Measurements from ENCODE around the gene AUH. TPM values are rescaled to one million over a fixed set of nuclear protein-coding genes. Genes with fewer than 3 reads are reported as not detected.

AUH gene
- polyA plus RNA-seq, 3 donors, result 4.0 to 9.9 (median 8.4) TPM

GRCh38 chr9:91332546-91333231 lies 29.0 kb downstream of the AUH start:
- Histone ChIP-seq H3K36me3 (replicated peaks in 1 of 2; ENCODE audit: control insufficient read depth in 1 of 2, insufficient read depth in 2 of 2, low read length in 2 of 2) (peaks cover under 1 to 5% of the 10 kb centered on the region in 2 donors), H3K27ac (ENCODE audit: low read depth in 1 of 2, low read length in 2 of 2) (no peak overlapping the region), H3K4me3 (replicated peaks in 1 of 3; ENCODE audit: low read depth in 2 of 3, low read length in 3 of 3) (no peak overlapping the region), H4K20me1 (ENCODE audit: insufficient read depth, low read length) (no peaks in the 10 kb centered on the region), H3K4me1 (ENCODE audit: control insufficient read depth in 1 of 2, insufficient read depth in 2 of 2, low read length in 2 of 2) (peaks cover 0 to 6% of the 10 kb centered on the region in 2 donors), H3K27me3 (ENCODE audit: control insufficient read depth in 2 of 2, insufficient read depth in 2 of 2, low read length in 2 of 2) (no peaks in the 10 kb centered on the region), H2AFZ (ENCODE audit: insufficient read depth, low read depth, low read length, poor library complexity, severe bottlenecking) (no peak overlapping the region), H3K9ac (ENCODE audit: insufficient read depth, low read length, poor library complexity, severe bottlenecking) (no peak overlapping the region), H3K79me2 (ENCODE audit: insufficient read depth, low read length) (no peaks in the 10 kb centered on the region), H3K4me2 (replicated peaks; ENCODE audit: extremely low read depth, low read length, poor library complexity, severe bottlenecking) (no peak overlapping the region), H3K9me3 (replicated peaks in 1 of 2; ENCODE audit: control insufficient read depth in 1 of 2, insufficient read depth in 1 of 2, low read length in 2 of 2) (peaks cover 8 to 9% of the 10 kb centered on the region in 2 donors)
- peak; percentile 11 to 25 (median 21) for DNase-seq
- no peak overlapping the region for H3K4me3 Mint-ChIP-seq
- peaks cover 7 to 16% (median 12%) of the 10 kb centered on the region in 7 donors for H3K9me3 Mint-ChIP-seq
- peaks cover 12% of the 10 kb centered on the region for H3K4me1 Mint-ChIP-seq
- TF ChIP-seq CTCF (IDR thresholded peaks at IDR 0.05), result no peak
- intact Hi-C loops (cut with micrococcal nuclease), result no loop called here
- peaks cover 0 to 2% (median 1%) of the 10 kb centered on the region in 3 donors for H3K27me3 Mint-ChIP-seq (ENCODE audit: low read depth in 3 of 3)
- WGBS (ENCODE audit: insufficient coverage), result 81% methylated on average over 8 of the region's 12 CpGs
- H3K36me3 Mint-ChIP-seq, result peaks cover 20 to 32% of the 10 kb centered on the region in 2 donors
- H3K27ac Mint-ChIP-seq, result peak overlapping the region in 3 of 7 donors; percentile 3 to 75 (median 26)

GRCh38 chr9:91331849-91332248 lies 29.9 kb downstream of the AUH start:
- WGBS (ENCODE audit: insufficient coverage), result 96% methylated on average over 5 of the region's 7 CpGs
- peaks cover 25 to 38% of the 10 kb centered on the region in 2 donors for H3K36me3 Mint-ChIP-seq
- H3K9me3 Mint-ChIP-seq, result peaks cover 11 to 23% (median 18%) of the 10 kb centered on the region in 7 donors

More at GRCh38 chr9:91331849-91332248, 29.9 kb downstream of the AUH start:
- Mint-ChIP-seq H3K4me1 (peaks cover 12% of the 10 kb centered on the region), H3K27me3 (ENCODE audit: low read depth in 3 of 3) (peaks cover 0 to 2% (median 1%) of the 10 kb centered on the region in 3 donors), H3K27ac (no peak overlapping the region), H3K4me3 (no peak overlapping the region)
- TF ChIP-seq CTCF (IDR thresholded peaks at IDR 0.05), result no peak
- Histone ChIP-seq H3K4me2 (replicated peaks; ENCODE audit: extremely low read depth, low read length, poor library complexity, severe bottlenecking) (no peak overlapping the region), H3K27ac (ENCODE audit: low read depth in 1 of 2, low read length in 2 of 2) (no peak overlapping the region), H3K27me3 (ENCODE audit: control insufficient read depth in 2 of 2, insufficient read depth in 2 of 2, low read length in 2 of 2) (no peaks in the 10 kb centered on the region), H3K4me3 (replicated peaks in 1 of 3; ENCODE audit: low read depth in 2 of 3, low read length in 3 of 3) (no peak overlapping the region), H3K36me3 (replicated peaks in 1 of 2; ENCODE audit: control insufficient read depth in 1 of 2, insufficient read depth in 2 of 2, low read length in 2 of 2) (peaks cover 2 to 13% of the 10 kb centered on the region in 2 donors), H3K9ac (ENCODE audit: insufficient read depth, low read length, poor library complexity, severe bottlenecking) (no peak overlapping the region), H3K4me1 (ENCODE audit: control insufficient read depth in 1 of 2, insufficient read depth in 2 of 2, low read length in 2 of 2) (peaks cover 0 to 6% of the 10 kb centered on the region in 2 donors), H4K20me1 (ENCODE audit: insufficient read depth, low read length) (no peaks in the 10 kb centered on the region), H3K79me2 (ENCODE audit: insufficient read depth, low read length) (no peaks in the 10 kb centered on the region), H3K9me3 (replicated peaks in 1 of 2; ENCODE audit: control insufficient read depth in 1 of 2, insufficient read depth in 1 of 2, low read length in 2 of 2) (peaks cover 9 to 12% of the 10 kb centered on the region in 2 donors), H2AFZ (ENCODE audit: insufficient read depth, low read depth, low read length, poor library complexity, severe bottlenecking) (no peak overlapping the region)
- no peak for DNase-seq
- intact Hi-C loops (cut with micrococcal nuclease), result no loop called here
